ENCODE results near the gene OTUD7B. TPM values are rescaled to one million over a fixed set of nuclear protein-coding genes. Genes with fewer than 3 reads are reported as not detected.
"Not testable (repeated sequence)": the region's sequence is repeated elsewhere in the genome, so short reads cannot be mapped to it uniquely, and the experiment has no call there.

The OTUD7B gene
- total RNA-seq, result 10 to 100 TPM; 20.9 to 38.3 TPM
- long read RNA-seq, donor 1, partial matches to known transcripts, result 1 of 5 reads
- long read RNA-seq, donor 1, other reads (novel, unspliced or antisense), result 4 of 5 reads
- long read RNA-seq, donor 2, full-length matches to known transcripts, result 1 of 14 reads
- long read RNA-seq, donor 2, partial matches to known transcripts, result 1 of 14 reads
- long read RNA-seq, donor 2, other reads (novel, unspliced or antisense), result 12 of 14 reads

DNA sequence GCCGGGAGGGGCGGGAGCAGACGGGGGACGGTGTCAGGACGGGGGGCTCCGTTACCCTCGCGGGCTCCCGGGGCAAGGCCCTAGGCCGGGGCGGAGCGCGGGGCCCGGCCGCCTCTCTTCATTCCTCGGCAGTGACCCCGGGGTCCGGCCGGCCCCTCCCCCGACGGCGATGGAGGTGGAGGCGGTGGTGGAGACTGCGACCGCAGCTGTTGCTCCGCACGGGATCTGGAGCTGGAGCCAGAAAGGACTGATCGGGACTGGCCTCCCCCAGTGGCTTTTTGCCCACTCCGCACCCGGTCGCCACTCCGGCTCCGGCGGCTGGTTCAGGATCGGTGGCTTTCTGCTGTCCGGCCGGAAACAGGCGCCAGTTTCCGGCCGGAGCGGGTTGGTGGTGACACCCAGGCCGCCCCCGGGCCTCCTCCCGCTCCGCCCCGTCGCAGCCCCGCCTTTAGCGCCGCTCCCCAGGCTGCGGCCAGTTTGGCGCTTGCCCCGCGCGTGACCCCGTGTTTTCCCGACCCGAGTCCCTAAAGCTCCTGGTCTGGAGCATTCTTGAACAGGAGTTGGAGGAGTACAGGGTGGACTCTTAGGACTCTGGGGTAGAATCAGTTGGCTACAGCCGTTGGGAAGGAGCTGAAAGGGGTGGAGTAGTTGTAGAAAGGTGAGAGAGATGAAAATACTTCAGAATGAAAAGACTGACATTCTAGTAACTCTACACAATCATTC is at the start of gene OTUD7B:
OTUD7B (minus strand) TSS at position 334 of the 723 bp plus-strand sequence. CDS start 33,216 bp downstream, outside the sequence.
- DNase-seq (ENCODE audit: low spot score), result peak; percentile 95
- intact Hi-C loops (cut with DNase I), result no loop called here

- intact Hi-C loops (cut with DNase I), result no loop called here
- DNase-seq (ENCODE audit: low spot score), result no peak
Measured at GRCh38 chr1:150060260-150060659, 49.7 kb upstream of the OTUD7B start.

DNA sequence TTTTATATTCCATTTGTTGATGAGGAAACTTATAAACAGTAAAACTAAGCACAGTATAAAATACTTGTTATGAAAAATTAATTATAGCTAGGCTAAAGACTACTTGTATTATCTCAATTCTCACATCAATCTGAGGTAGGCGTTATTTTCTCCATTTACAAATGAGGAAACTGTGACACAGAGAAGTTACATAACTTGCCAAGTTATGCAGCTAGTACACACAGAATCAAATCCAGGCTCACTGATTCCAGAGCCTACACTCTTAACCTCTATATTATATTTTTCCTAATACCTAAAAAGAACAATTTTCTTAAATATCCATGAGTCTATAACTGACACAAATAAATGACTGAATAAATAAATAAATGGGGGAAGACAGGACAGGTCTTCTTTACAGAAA is 45.9 kb upstream of the OTUD7B start:
- intact Hi-C loops (cut with DNase I), result no loop called here
- no peak for DNase-seq (ENCODE audit: low spot score)

GRCh38 chr1:150055507-150055906 is 45.0 kb upstream of the OTUD7B start:
- intact Hi-C loops (cut with DNase I), result loop anchor here in 1 of 2 donors (2.0 kb wide), 1 partner anchor 71 kb away; no protein-coding TSS in a partner anchor
- not testable (repeated sequence) for DNase-seq (ENCODE audit: low spot score)

DNA sequence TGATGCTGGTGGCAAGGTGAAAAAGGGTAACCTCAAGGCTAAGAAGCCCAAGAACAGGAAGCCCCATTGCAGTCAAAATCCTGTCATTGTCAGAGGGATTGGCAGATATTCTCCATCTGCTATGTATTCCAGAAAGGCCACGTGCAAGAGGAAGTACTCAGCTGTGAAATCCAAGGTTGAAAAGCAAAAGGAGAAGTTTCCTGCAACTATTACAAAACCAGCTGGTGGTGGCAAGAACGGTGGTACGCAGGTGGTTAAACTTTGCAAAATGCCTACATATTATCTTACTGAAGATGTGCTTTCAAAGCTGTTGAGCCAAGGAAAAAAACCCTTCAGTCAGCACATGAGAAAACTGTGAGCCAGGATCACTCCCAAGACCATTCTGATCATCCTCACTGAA is 43.4 kb upstream of the OTUD7B start:
- no peak for DNase-seq (ENCODE audit: low spot score)
- intact Hi-C loops (cut with DNase I), result loop anchor here (1.0 to 2.0 kb wide), 2 partner anchors 69 to 87 kb away; no protein-coding TSS in a partner anchor

- intact Hi-C loops (cut with DNase I); DNase-seq (ENCODE audit: low spot score): not testable (repeated sequence)
Measured at GRCh38 chr1:150051905-150052412, 41.4 kb upstream of the OTUD7B start.

GRCh38 chr1:150051089-150051373 is 40.5 kb upstream of the OTUD7B start:
- intact Hi-C loops (cut with DNase I), result no loop called here
- no peak for DNase-seq (ENCODE audit: low spot score)

GRCh38 chr1:150049926-150050325 is 39.4 kb upstream of the OTUD7B start:
- intact Hi-C loops (cut with DNase I), result no loop called here

DNA sequence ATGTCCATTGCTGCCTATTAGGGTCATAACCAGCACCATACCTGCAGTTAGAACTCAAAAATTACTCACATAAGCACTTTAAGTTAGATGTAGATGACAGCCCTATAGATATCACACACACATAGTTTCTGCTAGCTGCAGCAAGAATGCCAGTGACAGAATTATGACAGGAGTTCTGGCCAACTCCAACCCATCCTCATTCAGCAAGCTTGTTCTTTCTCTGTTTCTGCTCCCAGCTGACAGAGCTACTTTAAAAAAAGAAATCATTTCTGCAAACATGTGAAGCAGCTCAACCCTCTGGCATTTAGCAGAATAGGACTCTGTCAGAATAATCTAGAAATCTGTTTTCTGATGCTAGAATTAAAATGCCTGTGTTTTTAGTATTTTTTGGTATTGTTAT is 23.8 kb upstream of the OTUD7B start:
- DNase-seq (ENCODE audit: low spot score), result no peak
- intact Hi-C loops (cut with DNase I), result no loop called here

More at GRCh38 chr1:150049926-150050325, 39.4 kb upstream of the OTUD7B start:
- no peak for DNase-seq (ENCODE audit: low spot score)

GRCh38 chr1:150028322-150028721 is 17.8 kb upstream of the OTUD7B start:
- intact Hi-C loops (cut with DNase I), result no loop called here
- DNase-seq (ENCODE audit: low spot score), result no peak

DNA sequence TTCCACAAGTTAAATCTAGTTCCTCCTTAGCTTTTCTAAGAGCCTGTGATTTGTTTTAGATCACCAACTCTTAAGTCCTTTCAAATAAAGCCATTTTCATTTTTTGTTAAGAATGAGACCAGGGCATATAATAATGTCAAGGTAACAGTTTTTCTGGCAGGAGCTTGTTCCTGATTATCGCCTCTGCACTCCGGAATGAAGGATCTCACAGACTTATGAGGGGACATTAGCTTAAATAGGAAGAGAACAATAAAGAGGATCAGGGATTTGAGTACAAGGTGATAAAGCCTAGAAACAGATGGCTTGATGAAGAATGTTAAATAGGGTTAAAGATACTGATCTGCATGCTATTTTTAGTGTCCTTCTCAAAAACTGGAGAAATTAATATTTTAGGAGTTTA is 13.6 kb upstream of the OTUD7B start:
- intact Hi-C loops (cut with DNase I), result no loop called here
- no peak for DNase-seq (ENCODE audit: low spot score)

DNA sequence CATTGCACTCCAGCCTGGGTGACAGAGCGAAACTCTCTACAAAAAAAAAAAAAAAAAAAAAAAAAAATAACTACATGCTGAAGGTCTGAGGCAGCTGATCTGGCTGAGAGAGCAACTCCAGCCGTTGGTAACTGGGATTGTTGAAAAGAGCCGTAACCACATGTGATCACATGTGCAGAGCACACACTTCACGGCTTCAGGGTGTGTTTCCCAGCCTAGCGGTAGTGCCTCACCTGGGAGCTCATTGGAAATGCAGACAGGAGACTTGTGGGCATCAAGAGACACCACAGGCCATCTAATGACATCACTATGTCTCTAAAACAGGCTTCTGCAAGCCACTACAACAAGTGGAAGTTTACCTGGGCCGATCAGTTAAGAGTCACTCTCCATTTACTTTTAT is 11.8 kb upstream of the OTUD7B start:
- intact Hi-C loops (cut with DNase I), result no loop called here
- no peak for DNase-seq (ENCODE audit: low spot score)

DNA sequence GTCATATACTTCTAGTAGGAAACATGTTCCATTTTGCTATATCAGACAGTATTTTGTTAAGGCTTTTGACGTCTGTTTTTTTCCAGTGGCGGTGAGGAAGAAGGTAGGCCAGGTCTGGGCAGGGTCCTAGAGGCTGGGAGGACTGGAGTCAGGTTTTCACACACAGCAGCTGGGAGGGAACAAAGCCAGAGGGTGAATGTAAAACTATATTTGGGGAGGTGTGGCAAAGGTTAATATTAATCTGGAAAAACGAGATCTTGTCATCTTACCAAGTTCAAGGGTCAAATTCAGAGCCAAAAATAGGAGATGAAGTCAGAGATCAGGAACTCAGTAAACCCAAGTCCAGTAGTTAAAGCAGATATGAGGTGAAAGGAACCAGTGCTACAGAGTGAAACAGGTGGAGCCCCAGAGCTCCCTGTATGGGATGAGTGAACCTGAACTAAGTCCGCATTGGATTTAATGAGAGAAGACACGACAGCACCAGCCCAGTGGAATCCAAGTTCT is 10.7 kb upstream of the OTUD7B start:
- DNase-seq (ENCODE audit: low spot score), result no peak
- intact Hi-C loops (cut with DNase I), result no loop called here

DNA sequence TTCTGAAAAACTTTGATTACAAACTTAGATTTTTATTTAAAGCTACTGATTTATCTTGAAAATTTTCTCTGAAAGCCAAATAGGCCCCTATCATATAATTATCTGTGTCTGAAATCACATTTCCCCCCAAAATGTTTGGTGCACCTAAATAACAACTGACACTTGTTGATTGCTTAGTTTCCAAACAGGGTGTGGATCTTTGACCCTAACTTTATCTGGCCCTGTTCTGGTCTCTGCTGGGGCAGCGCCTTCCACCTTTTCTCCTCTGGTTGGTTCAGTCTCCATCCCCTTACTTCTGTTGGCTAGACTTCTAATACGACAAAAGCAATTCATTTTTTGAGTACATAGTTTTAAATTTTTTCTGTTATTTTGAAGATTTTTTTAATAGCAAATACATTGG is 10.2 kb upstream of the OTUD7B start:
- intact Hi-C loops (cut with DNase I), result no loop called here
- no peak for DNase-seq (ENCODE audit: low spot score)

- intact Hi-C loops (cut with DNase I), result no loop called here
- DNase-seq (ENCODE audit: low spot score), result no peak
Measured at GRCh38 chr1:150018165-150018564, 7.6 kb upstream of the OTUD7B start.

DNA sequence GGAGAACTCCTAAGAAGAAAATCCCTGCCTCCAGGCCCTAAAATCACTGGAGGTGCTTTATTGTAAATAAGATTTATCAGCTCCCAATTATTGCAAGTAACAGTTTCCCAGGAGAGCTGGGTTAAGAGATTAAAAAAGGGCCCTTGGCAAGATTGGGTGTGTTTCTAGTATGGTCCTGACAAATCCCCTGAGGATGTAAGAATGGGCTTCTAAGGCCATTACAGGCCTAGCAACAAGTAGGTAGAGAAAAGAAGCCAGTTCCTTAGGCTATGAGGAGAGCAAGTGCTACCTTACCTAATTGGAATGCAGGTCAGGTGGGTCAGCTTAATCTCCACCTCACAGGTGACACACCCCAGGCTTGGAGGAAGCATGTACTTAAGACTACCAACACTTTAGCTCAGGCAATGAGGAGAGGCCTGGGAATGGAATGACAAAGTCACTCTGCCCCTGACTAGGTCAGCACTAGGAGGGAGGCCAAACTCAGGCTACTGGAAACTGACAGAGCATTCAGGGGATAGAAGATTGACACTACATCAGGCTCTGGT is 6.8 kb upstream of the OTUD7B start:
- intact Hi-C loops (cut with DNase I), result no loop called here
- DNase-seq (ENCODE audit: low spot score), result no peak

GRCh38 chr1:150015651-150016131 is 5.2 kb upstream of the OTUD7B start:
- DNase-seq (ENCODE audit: low spot score), result no peak
- intact Hi-C loops (cut with DNase I), result no loop called here

GRCh38 chr1:150012611-150013010 is 2.1 kb upstream of the OTUD7B start:
- DNase-seq (ENCODE audit: low spot score), result no peak
- intact Hi-C loops (cut with DNase I), result no loop called here

DNA sequence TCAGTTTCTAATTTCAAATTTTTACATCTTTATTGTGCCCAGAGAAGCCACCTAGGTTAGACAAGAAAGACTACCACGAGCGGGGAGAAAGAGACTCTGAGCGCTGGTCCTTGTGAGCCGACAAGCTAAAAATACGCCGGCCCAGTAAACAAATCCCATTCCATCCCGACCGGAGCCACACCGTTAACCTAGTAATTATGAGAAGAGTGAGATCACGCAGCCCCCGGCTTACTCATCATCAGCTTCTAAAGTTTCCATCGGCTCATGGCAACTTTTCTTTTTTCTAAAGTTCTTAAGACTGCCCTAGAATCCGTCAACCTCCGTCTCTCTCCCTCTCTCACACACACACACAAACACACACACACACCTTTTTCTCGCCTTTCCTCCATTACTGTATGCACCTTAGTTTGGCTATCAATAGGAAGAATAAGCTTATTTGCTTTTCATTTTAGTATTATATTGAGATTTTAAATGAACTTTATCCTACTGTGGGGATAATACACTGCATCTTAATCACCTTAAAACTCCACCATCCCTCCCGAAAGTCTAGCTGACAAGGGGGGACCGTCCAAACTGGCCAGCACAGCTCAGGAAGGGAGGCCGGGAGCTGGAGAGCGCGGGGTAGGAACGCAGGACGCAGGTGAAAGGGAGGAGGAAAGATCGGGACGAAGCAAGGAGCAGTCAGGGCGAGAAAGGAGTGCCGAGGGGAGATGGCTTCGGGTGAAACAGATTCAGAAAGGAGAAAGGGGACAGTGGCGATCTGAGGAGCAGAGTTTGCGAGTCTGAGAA is 728 bp downstream of the OTUD7B start:
- DNase-seq (ENCODE audit: low spot score), result peak; percentile 82
- intact Hi-C loops (cut with DNase I), result no loop called here

DNA sequence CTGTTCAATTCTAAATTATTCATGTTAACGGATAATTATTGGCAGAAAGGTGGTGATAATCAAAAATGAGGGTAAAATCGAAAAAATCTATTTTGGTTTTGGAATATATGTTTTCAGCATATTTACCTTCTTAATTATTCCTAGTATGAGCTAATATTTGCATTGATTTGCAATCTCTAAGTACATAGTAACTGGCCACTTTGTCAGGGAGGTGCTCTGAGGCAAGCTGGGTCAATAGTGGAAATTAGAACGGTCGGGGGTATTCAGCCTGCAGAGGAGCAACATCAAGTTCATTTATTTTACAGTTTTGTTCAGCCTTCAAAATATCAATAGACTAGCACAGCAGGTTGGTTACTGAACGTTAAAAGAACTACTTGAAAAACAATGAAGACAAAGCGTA is 1.8 kb downstream of the OTUD7B start:
- DNase-seq (ENCODE audit: low spot score), result no peak
- intact Hi-C loops (cut with DNase I), result no loop called here

Measured in posterior vena cava (tissue), 2 donors.